B cell (primary cell): Measurements from ENCODE around the gene CRAMP1. TPM values are rescaled to one million over a fixed set of nuclear protein-coding genes. Genes with fewer than 3 reads are reported as not detected.

Experiments used
- ATAC-seq: fragments of 200-7000 bp; cut with Tn5 transposase; one replicate; pipeline ENCODE4 v1.10.0; 2021; ENCODE audit warnings: low read depth, mild to moderate bottlenecking, moderate number of reproducible peaks, moderate library complexity
- CTCF ChIA-PET: fragments of 350-600 bp; sonication (Branson Sonifier 250); formaldehyde crosslinking; loops from one replicate; lab custom pipeline; 2021; ENCODE audit warnings: antibody characterized with exemption, inconsistent platforms; lab: Charles Lee
- POLR2A ChIA-PET: fragments of 350-600 bp; sonication (Branson Sonifier 250); formaldehyde crosslinking; loops from one replicate; lab custom pipeline; 2021; ENCODE audit warnings: antibody characterized with exemption; lab: Charles Lee
- DNase-seq: peaks from one replicate; pipeline ENCODE4 v3.0.0; 2013
- H2AFZ ChIP-seq: 2 replicates; pipeline ENCODE4 v1.6.1; 2012; ENCODE audit warnings: mild to moderate bottlenecking, low read depth, low read length; ENCODE audit not compliant: insufficient read depth, poor library complexity, severe bottlenecking
- H3K27ac ChIP-seq, 2 donors: 1 replicate in 1 of 2; 2 replicates in 1 of 2; pipeline ENCODE4 v1.5.1; 2012 to 2013; ENCODE audit warnings: low read length in 2 of 2, mild to moderate bottlenecking in 2 of 2, moderate library complexity in 1 of 2
- H3K27me3 ChIP-seq, 4 experiments: fragments of 200-600 bp in 1 of 4; sonication (generic) in 1 of 4; replicated peaks in 1 of 4; 1 replicate in 2 of 4; 2 replicates in 2 of 4; pipeline versions ENCODE4 v1.6.1 to v1.7.0; 2013 to 2016; ENCODE audit warnings: low read length in 3 of 4, mild to moderate bottlenecking in 2 of 4, mixed read lengths in 1 of 4, moderate library complexity in 1 of 4; ENCODE audit not compliant: insufficient read depth in 4 of 4, control insufficient read depth in 3 of 4; ENCODE audit errors: control extremely low read depth in 1 of 4
- H3K36me3 ChIP-seq, 2 experiments: replicated peaks in 1 of 2; 1 replicate in 1 of 2; 2 replicates in 1 of 2; pipeline versions ENCODE4 v1.6.1 to v1.7.1; 2013; ENCODE audit warnings: low read length in 1 of 2; ENCODE audit not compliant: insufficient read depth in 2 of 2, control insufficient read depth in 1 of 2; ENCODE audit errors: control extremely low read depth in 1 of 2, extremely low read depth in 1 of 2
- H3K4me1 ChIP-seq, 2 donors: fragments of 200-600 bp in 1 of 2; sonication (generic) in 1 of 2; 1 replicate in 1 of 2; 2 replicates in 1 of 2; pipeline versions ENCODE4 v1.5.1 to v1.6.1; 2013 to 2017; ENCODE audit warnings: low read length in 2 of 2; ENCODE audit not compliant: control insufficient read depth in 2 of 2, insufficient read depth in 2 of 2
- H3K4me2 ChIP-seq: replicated peaks from 2 replicates; pipeline ENCODE3; 2012; ENCODE audit warnings: mild to moderate bottlenecking, low read depth, low read length; ENCODE audit not compliant: poor library complexity, severe bottlenecking
- H3K4me3 ChIP-seq, 5 experiments: fragments of 200-600 bp in 1 of 5; sonication (generic) in 1 of 5; 1 replicate in 3 of 5; 2 replicates in 2 of 5; pipeline versions ENCODE4 v1.5.1 to v1.7.0; 2011 to 2016; ENCODE audit warnings: low read length in 4 of 5, mild to moderate bottlenecking in 4 of 5, low read depth in 2 of 5, control low read depth in 1 of 5, moderate library complexity in 1 of 5; ENCODE audit not compliant: insufficient read depth in 1 of 5; ENCODE audit errors: control extremely low read depth in 1 of 5, extremely low read depth in 1 of 5
- H3K79me2 ChIP-seq: fragments of 200-600 bp; sonication (generic); one replicate; pipeline ENCODE4 v1.6.0; 2016; ENCODE audit warnings: low read length; ENCODE audit not compliant: control insufficient read depth, insufficient read depth
- H3K9ac ChIP-seq: fragments of 200-600 bp; sonication (generic); 2 replicates; pipeline ENCODE4 v1.6.1; 2017; ENCODE audit warnings: mild to moderate bottlenecking, low read length, moderate library complexity
- H3K9me3 ChIP-seq, 3 donors: one replicate each; pipeline versions ENCODE4 v1.6.1 to v1.7.1; 2013; ENCODE audit warnings: low read length in 2 of 3; ENCODE audit not compliant: control insufficient read depth in 2 of 3, insufficient read depth in 1 of 3; ENCODE audit errors: control extremely low read depth in 1 of 3
- H4K20me1 ChIP-seq: 2 replicates; pipeline ENCODE4 v1.6.0; 2012; ENCODE audit warnings: mild to moderate bottlenecking, low read length; ENCODE audit not compliant: insufficient read depth, control insufficient read depth, poor library complexity, severe bottlenecking
- H3K27ac Mint-ChIP-seq: one replicate; pipeline ENCODE4 v1.8.0; 2021; ENCODE audit warnings: mixed read lengths
- H3K27me3 Mint-ChIP-seq: one replicate; pipeline ENCODE4 v1.8.0; 2021; ENCODE audit warnings: mixed read lengths
- H3K4me1 Mint-ChIP-seq: one replicate; pipeline ENCODE4 v1.8.0; 2021; ENCODE audit warnings: mixed read lengths
- H3K4me3 Mint-ChIP-seq: one replicate; pipeline ENCODE4 v1.8.0; 2021; ENCODE audit warnings: mixed read lengths
- H3K9me3 Mint-ChIP-seq: one replicate; pipeline ENCODE4 v1.8.0; 2022; ENCODE audit warnings: mixed read lengths; ENCODE audit not compliant: insufficient read depth
- EZH2 ChIP-seq: IDR thresholded peaks from 2 replicates; pipeline ENCODE4 v1.6.1; 2012; ENCODE audit warnings: borderline replicate concordance, low read depth, mild to moderate bottlenecking, moderate library complexity, low read length; ENCODE audit not compliant: insufficient read depth, poor library complexity, severe bottlenecking
- WGBS: methylation state at CpG from one replicate; pipeline ENCODE4 v1.1.5; 2013; ENCODE audit warnings: missing lambda C conversion rate; ENCODE audit not compliant: insufficient coverage; 5-methylcytosine and 5-hydroxymethylcytosine counted together
- intact Hi-C: fragments of 100-400 bp; cut with micrococcal nuclease; formaldehyde crosslinking; loops from one replicate; pipeline ENCODE4 v1.10.0; 2022
- polyA plus RNA-seq: library from polyadenylated mRNA; depleted of rRNA; stranded (reverse); fragments of >200 nt; gene quantifications from 2 replicates; pipeline ENCODE4 v1.2.3, GENCODE V29; 2012
- total RNA-seq, 2 donors: library from RNA; stranded (reverse); fragments of 120-200 nt in 1 of 2; gene quantifications; 1 replicate in 1 of 2; 2 replicates in 1 of 2; pipeline versions ENCODE4 v1.2.3 to v1.2.4, GENCODE V29; 2013 to 2022
- TF ChIP-seq, protein P1 (sequence below): fragments of 200-600 bp; IDR thresholded peaks from one replicate; pipeline ENCODE4 v1.8.0; 2022; ENCODE audit warnings: antibody characterized with exemption, mild to moderate bottlenecking

Gene CRAMP1
- total and polyA plus RNA-seq, 2 donors (not counting 1 experiment from before 2014, with no cell fraction given), result 21.0 to 33.9 TPM

- CTCF ChIA-PET, result interaction anchor here (0.9 kb wide), 1 partner anchor 33 kb away, joined by 3 read pairs; the partner anchor contains the start of gene MAPK8IP3
- peaks cover 0 to 51% of the 10 kb centered on the region in 2 experiments for H3K36me3 ChIP-seq
- H3K27ac Mint-ChIP-seq, result no peak overlapping the region
- H3K9me3 Mint-ChIP-seq, result no peaks in the 10 kb centered on the region
- H3K4me3 Mint-ChIP-seq, result no peak overlapping the region
- H3K4me2 ChIP-seq, result no peak overlapping the region
- H3K4me1 ChIP-seq, result peaks cover under 1 to 5% of the 10 kb centered on the region in 2 donors
- TF ChIP-seq, protein P1, sequence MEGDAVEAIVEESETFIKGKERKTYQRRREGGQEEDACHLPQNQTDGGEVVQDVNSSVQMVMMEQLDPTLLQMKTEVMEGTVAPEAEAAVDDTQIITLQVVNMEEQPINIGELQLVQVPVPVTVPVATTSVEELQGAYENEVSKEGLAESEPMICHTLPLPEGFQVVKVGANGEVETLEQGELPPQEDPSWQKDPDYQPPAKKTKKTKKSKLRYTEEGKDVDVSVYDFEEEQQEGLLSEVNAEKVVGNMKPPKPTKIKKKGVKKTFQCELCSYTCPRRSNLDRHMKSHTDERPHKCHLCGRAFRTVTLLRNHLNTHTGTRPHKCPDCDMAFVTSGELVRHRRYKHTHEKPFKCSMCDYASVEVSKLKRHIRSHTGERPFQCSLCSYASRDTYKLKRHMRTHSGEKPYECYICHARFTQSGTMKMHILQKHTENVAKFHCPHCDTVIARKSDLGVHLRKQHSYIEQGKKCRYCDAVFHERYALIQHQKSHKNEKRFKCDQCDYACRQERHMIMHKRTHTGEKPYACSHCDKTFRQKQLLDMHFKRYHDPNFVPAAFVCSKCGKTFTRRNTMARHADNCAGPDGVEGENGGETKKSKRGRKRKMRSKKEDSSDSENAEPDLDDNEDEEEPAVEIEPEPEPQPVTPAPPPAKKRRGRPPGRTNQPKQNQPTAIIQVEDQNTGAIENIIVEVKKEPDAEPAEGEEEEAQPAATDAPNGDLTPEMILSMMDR, result no peak
- H3K9ac ChIP-seq, result no peak overlapping the region
- intact Hi-C loops, result no loop called here
- 96% methylated on average over 26 of the region's 26 CpGs for WGBS
- ATAC-seq (no peak), DNase-seq (no peak)
- peaks cover 4% of the 10 kb centered on the region for H3K4me1 Mint-ChIP-seq
- H3K79me2 ChIP-seq, result peaks cover 22% of the 10 kb centered on the region
- H3K27me3 Mint-ChIP-seq, result no peaks in the 10 kb centered on the region
- no peak overlapping the region for H2AFZ ChIP-seq
- H3K27ac ChIP-seq, result no peak overlapping the region
- H3K9me3 ChIP-seq, result no peaks in the 10 kb centered on the region
- H3K4me3 ChIP-seq, result no peak overlapping the region
- no peaks in the 10 kb centered on the region for H3K27me3 ChIP-seq
- POLR2A ChIA-PET, result no interaction called here
- H4K20me1 ChIP-seq, result peaks cover 3% of the 10 kb centered on the region
Observed at GRCh38 chr16:1673424-1674151, 61.4 kb downstream of the CRAMP1 start.

GRCh38 chr16:1674306-1674705 lies 62.1 kb downstream of the CRAMP1 start:
- WGBS, result 90% methylated on average over 6 of the region's 7 CpGs
- Mint-ChIP-seq H3K27me3 (no peaks in the 10 kb centered on the region), H3K27ac (no peak overlapping the region), H3K4me3 (no peak overlapping the region), H3K9me3 (no peaks in the 10 kb centered on the region), H3K4me1 (peaks cover 9% of the 10 kb centered on the region)
- Histone ChIP-seq H3K27ac (no peak overlapping the region), H4K20me1 (peaks cover 8% of the 10 kb centered on the region), H3K36me3 (peaks cover 0 to 45% of the 10 kb centered on the region in 2 experiments), H3K4me2 (no peak overlapping the region), H3K9ac (no peak overlapping the region), H3K27me3 (no peaks in the 10 kb centered on the region), H2AFZ (no peak overlapping the region), H3K4me1 (peaks cover 8 to 13% of the 10 kb centered on the region in 2 donors), H3K4me3 (no peak overlapping the region), H3K79me2 (peaks cover 29% of the 10 kb centered on the region), H3K9me3 (no peaks in the 10 kb centered on the region)
- intact Hi-C loops, result no loop called here
- POLR2A ChIA-PET, result no interaction called here
- DNase-seq (no peak), ATAC-seq (no peak)
- CTCF ChIA-PET, result no interaction called here
- TF ChIP-seq, protein P1, result no peak
- TF ChIP-seq EZH2, result no peak
